Astrocyte of the cerebellum (primary cell): Measurements from ENCODE around the gene TRIP12.
"Not testable (repeated sequence)": the region's sequence is repeated elsewhere in the genome, so short reads cannot be mapped to it uniquely, and the experiment has no call there.

ENCODE experiments used
- DNase-seq: peaks from one replicate; pipeline ENCODE4 v3.0.0-alpha.2; 2011; ENCODE audit warnings: low read depth
- H3K4me3 ChIP-seq: 2 replicates; pipeline ENCODE4 v1.5.1; 2011; ENCODE audit warnings: mild to moderate bottlenecking, low read depth, low read length, moderate library complexity
- in situ Hi-C: cut with HindIII; loops from 2 replicates; pipeline ENCODE4 v1.10.0; 2017; ENCODE audit warnings: low sequenced_read_pairs
- TF ChIP-seq, protein P1 (sequence below): IDR thresholded peaks from 2 replicates; pipeline ENCODE4 v1.5.1; 2012; ENCODE audit warnings: low read length, low read depth, moderate library complexity, mild to moderate bottlenecking; ENCODE audit errors: missing control alignments

TRIP12 gene

DNA sequence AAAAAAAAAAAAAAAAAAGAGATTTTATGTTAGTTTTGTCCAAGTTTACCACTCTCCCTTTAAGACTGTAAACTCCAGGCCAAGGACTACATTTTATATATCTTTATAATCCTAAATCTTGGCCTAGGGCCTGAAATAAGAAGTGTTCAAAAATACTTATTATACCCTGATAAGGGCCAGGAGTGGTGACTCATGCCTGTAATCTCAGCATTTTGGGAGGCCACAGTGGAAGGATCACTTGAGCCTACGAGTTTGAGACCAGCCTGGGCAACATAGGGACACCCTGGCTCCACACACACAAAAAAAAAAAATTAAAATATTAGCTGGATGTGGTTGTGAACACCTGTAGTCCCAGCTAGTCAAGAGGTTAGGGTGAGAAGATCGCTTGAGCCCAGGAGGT, 12.7 kb downstream of the TRIP12 start:
- no peak for DNase-seq
- TF ChIP-seq, protein P1, sequence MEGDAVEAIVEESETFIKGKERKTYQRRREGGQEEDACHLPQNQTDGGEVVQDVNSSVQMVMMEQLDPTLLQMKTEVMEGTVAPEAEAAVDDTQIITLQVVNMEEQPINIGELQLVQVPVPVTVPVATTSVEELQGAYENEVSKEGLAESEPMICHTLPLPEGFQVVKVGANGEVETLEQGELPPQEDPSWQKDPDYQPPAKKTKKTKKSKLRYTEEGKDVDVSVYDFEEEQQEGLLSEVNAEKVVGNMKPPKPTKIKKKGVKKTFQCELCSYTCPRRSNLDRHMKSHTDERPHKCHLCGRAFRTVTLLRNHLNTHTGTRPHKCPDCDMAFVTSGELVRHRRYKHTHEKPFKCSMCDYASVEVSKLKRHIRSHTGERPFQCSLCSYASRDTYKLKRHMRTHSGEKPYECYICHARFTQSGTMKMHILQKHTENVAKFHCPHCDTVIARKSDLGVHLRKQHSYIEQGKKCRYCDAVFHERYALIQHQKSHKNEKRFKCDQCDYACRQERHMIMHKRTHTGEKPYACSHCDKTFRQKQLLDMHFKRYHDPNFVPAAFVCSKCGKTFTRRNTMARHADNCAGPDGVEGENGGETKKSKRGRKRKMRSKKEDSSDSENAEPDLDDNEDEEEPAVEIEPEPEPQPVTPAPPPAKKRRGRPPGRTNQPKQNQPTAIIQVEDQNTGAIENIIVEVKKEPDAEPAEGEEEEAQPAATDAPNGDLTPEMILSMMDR: no peak
- no peak overlapping the region for H3K4me3 ChIP-seq
- in situ Hi-C loops: no loop called here

DNA sequence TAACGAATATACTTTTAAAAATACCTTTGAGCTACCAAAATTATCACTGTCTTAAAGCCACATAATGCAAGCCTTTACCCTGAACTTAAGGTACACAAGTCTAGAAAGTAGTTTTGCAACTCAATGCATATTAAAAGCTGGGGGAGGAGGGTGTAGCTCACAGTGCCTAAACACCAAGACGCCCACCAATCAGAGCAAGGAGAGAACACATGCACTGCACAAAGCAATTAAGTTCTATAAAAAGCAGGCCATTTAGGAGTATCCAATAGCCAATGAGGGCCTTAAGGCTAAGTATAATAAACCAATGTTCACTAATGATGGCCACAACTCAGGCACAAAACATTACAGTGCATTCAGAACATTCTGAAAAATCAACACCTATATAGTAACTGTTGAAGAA, 16.2 kb downstream of the TRIP12 start:
- DNase-seq: no peak
- in situ Hi-C loops: no loop called here
- H3K4me3 ChIP-seq: no peak overlapping the region
- TF ChIP-seq, protein P1: no peak

DNA sequence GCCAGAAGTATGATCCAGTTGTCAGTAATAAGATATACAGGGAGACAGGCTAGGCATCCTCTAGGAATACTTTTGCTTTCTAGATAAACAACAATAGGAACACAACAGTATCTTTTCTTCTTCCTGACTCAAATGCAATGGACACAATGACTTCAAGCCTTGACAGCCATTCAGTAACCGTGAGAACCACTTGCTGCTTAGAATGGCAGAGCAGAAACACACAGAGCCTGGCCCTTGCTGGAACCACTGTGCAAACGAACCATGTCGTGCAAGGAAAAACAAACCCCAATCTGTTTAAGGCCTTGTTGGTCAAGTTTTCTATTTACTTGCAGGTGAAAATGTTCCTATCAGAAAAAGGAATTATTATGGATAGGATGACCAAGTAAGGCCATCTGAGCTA, 18.8 kb downstream of the TRIP12 start:
- in situ Hi-C loops: no loop called here
- TF ChIP-seq, protein P1: no peak
- no peak overlapping the region for H3K4me3 ChIP-seq
- DNase-seq: no peak

DNA sequence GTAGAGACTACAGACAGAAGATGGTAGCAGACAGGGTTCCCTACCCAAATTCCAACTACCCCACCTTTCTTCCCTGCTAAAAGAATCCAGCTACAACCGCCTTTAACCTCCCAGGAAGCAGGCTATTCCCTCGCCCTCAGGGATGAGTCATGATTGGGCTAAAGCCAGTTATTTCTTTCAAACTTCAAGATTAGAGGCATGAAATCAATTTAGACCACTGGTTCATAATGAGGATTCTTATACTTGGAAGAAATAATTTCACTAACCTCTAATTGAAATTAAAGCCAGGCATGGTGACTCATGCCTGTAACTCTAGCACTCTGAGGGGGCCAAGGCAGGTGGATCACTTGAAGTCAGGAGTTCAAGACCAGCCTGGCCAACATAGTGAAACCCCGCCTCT, 20.0 kb downstream of the TRIP12 start:
- H3K4me3 ChIP-seq: no peak overlapping the region
- peak; percentile 92 for DNase-seq
- TF ChIP-seq, protein P1: no peak
- in situ Hi-C loops: no loop called here

DNA sequence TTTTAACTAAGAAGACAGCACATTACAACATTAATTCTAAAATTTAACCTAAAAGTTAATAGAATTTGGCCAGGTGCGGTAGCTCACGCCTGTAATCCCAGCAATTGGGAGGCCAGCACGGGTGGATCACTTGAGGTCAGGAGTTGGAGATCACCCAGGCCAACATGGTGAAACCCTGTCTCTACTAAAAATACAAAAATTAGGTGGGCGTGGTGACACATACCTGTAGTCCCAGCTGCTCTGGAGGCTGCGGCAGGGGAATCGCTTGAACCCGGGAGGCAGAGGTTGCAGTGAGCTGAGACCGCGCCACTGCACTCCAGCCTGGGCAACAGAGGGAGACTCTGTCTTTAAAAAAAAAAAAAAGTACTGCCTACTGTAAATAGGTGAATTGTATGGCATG, 21.3 kb downstream of the TRIP12 start:
- in situ Hi-C loops, H3K4me3 ChIP-seq, DNase-seq: not testable (repeated sequence)

DNA sequence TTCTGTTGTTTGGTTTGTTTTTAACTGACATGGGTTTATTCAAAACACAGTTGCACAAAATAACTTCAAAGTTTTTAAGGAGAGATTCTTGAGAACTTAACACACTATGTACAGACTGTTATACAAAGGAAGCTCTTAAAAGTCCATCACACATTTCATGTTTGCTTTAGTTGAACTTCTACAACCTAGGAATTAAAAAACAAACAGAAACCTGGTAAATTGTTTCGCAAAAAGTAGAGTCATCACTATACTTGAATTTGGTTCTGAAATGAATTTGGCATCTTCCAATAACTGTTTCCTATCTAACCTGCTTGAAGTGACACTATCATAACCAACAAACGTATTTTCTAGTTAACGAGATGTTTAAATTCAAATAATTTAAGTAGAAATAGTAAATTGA, 21.8 kb downstream of the TRIP12 start:
- H3K4me3 ChIP-seq: no peak overlapping the region
- TF ChIP-seq, protein P1: no peak
- no peak for DNase-seq
- in situ Hi-C loops: no loop called here

DNA sequence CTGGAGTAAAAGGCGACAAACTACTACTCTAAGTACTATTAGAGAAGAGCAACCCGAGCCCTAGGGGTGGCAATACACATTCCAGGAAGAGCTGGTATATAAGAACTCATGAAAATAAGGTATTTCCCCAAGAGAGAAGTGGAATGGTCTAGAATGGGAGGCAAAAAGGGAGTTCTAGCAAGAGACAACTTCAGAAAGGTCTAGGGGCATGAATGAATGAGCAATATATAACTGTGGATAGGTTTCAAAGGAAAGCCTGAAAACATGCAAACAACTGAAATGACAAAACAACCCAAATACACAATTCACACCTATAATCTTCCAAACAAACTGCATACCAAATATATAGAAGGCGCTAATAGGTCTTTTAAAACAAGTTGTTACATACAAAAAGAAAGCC, 22.2 kb downstream of the TRIP12 start:
- TF ChIP-seq, protein P1: no peak
- DNase-seq: no peak
- in situ Hi-C loops: no loop called here
- H3K4me3 ChIP-seq: no peak overlapping the region
